Duodenal mucosa (tissue), 2 donors: ENCODE data around the gene FTCD.

Source experiments
- H3K27ac ChIP-seq: one replicate; pipeline ENCODE4 v1.7.0; 2013; ENCODE audit warnings: low read depth, low read length
- H3K27me3 ChIP-seq, 2 donors: one replicate each; pipeline ENCODE4 v1.7.0; 2013; ENCODE audit warnings: low read length in 2 of 2, control low read depth in 1 of 2; ENCODE audit not compliant: insufficient read depth in 2 of 2, control insufficient read depth in 1 of 2
- H3K36me3 ChIP-seq, 2 donors: one replicate each; pipeline ENCODE4 v1.7.0; 2013; ENCODE audit warnings: low read length in 2 of 2, control low read depth in 1 of 2; ENCODE audit not compliant: insufficient read depth in 2 of 2, control insufficient read depth in 1 of 2
- H3K4me1 ChIP-seq, 2 donors: one replicate each; pipeline ENCODE4 v1.7.0; 2013; ENCODE audit warnings: low read length in 2 of 2, control low read depth in 1 of 2; ENCODE audit not compliant: insufficient read depth in 2 of 2, control insufficient read depth in 1 of 2
- H3K4me3 ChIP-seq, 2 donors: one replicate each; pipeline ENCODE4 v1.7.0; 2013; ENCODE audit warnings: low read length in 2 of 2, low read depth in 1 of 2
- H3K9ac ChIP-seq, 2 donors: one replicate each; pipeline ENCODE4 v1.7.0; 2013; ENCODE audit warnings: low read length in 2 of 2, low read depth in 1 of 2
- H3K9me3 ChIP-seq, 2 donors: one replicate each; pipeline ENCODE4 v1.7.0; 2013; ENCODE audit warnings: low read length in 2 of 2, control low read depth in 1 of 2; ENCODE audit not compliant: control insufficient read depth in 1 of 2

The FTCD gene

GRCh38 chr21:46095083-46095719 lies 60.2 kb downstream of the FTCD start:
- Histone ChIP-seq H3K36me3 (no peaks in the 10 kb centered on the region), H3K4me3 (no peak overlapping the region), H3K4me1 (peaks cover 0 to 17% of the 10 kb centered on the region in 2 donors), H3K9ac (no peak overlapping the region), H3K27me3 (peaks cover 4 to 11% of the 10 kb centered on the region in 2 donors), H3K27ac (no peak overlapping the region), H3K9me3 (no peaks in the 10 kb centered on the region)

GRCh38 chr21:46094401-46095082 lies 60.8 kb downstream of the FTCD start:
- H3K9ac ChIP-seq, result no peak overlapping the region

DNA sequence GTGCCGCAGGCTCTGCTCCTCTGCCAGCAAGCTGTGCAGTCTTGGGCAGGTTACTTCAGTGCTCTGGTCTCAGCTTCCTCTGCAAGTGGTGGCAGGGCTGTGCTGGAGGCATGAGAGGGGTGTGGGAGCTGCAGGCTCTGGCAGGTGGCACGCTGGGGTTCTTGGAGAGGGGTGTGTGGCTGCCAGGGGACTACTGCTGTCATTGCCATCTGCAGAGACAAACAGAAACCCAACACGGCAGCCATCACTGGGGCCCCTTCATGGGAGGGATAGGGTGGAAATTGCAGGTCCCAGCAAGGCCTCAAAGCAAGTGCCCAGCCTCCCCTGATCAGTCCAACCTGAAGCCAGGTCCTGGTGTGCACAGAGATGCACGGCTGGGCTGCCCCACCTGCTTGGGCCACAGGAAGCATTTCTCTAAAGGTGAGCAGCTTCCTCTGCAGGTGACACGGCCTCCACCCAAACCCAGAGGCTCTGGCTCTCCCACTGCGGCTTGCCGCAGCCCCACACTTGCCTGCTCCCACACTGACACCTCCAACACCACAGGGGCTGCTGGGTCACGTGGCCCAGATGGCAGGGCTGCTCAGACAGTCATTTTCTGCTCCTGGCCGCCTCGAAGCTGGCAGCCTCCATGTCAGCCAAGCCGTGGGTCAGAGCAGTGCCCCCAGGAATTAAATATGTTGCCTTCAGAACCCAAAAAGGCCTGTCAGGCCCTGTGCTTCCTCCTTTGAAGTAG lies 61.5 kb downstream of the FTCD start:
- peak overlapping the region; percentile 10 for H3K27ac ChIP-seq
- no peak overlapping the region for H3K9ac ChIP-seq
- peaks cover 2 to 11% of the 10 kb centered on the region in 2 donors for H3K27me3 ChIP-seq

More at GRCh38 chr21:46094401-46095082, 60.8 kb downstream of the FTCD start:
- Histone ChIP-seq H3K4me1 (peaks cover 0 to 17% of the 10 kb centered on the region in 2 donors), H3K36me3 (no peaks in the 10 kb centered on the region), H3K27ac (no peak overlapping the region), H3K27me3 (peaks cover 4 to 11% of the 10 kb centered on the region in 2 donors), H3K9me3 (no peaks in the 10 kb centered on the region), H3K4me3 (no peak overlapping the region)

GRCh38 chr21:46092811-46093667 lies 62.3 kb downstream of the FTCD start:
- peaks cover 0 to 11% of the 10 kb centered on the region in 2 donors for H3K27me3 ChIP-seq
- no peak overlapping the region for H3K9ac ChIP-seq
- H3K4me1 ChIP-seq, result peaks cover 0 to 17% of the 10 kb centered on the region in 2 donors
- H3K36me3 ChIP-seq, result no peaks in the 10 kb centered on the region
- peaks cover 0 to 3% of the 10 kb centered on the region in 2 donors for H3K9me3 ChIP-seq
- peak overlapping the region; percentile 23 for H3K27ac ChIP-seq
- no peak overlapping the region for H3K4me3 ChIP-seq

More for the DNA sequence above, 61.5 kb downstream of the FTCD start:
- Histone ChIP-seq H3K4me1 (peaks cover 0 to 17% of the 10 kb centered on the region in 2 donors), H3K36me3 (no peaks in the 10 kb centered on the region), H3K9me3 (no peaks in the 10 kb centered on the region), H3K4me3 (no peak overlapping the region)

- peaks cover 0 to 17% of the 10 kb centered on the region in 2 donors for H3K4me1 ChIP-seq
- H3K27me3 ChIP-seq, result peaks cover 0 to 9% of the 10 kb centered on the region in 2 donors
- H3K9me3 ChIP-seq, result peaks cover 0 to 4% of the 10 kb centered on the region in 2 donors
- no peak overlapping the region for H3K4me3 ChIP-seq
- peak overlapping the region; percentile 84 for H3K27ac ChIP-seq
- H3K9ac ChIP-seq, result no peak overlapping the region
- no peaks in the 10 kb centered on the region for H3K36me3 ChIP-seq
Measured at GRCh38 chr21:46092026-46092764, 63.2 kb downstream of the FTCD start.

DNA sequence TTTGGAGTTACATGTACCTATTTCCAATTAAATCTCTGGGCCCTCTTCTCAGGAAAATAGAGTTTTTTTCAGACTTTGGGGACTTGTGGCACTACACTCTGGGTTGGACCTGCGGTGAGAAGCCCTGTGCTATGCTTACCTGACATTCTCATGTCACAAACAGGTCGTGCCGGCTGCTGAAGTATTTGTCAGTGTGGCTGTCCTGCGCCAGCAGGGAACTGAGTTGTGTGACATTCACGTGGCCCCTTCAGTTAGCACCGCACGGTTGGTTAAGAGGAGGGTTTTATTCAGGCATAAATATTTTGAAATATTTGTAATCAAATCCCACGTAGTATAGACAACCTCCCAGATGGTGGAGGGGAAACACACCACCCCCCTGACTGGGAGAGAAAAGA lies 63.8 kb downstream of the FTCD start:
- H3K9ac ChIP-seq, result no peak overlapping the region
- H3K27ac ChIP-seq, result peak overlapping the region; percentile 84
- H3K36me3 ChIP-seq, result no peaks in the 10 kb centered on the region
- peaks cover 0 to 12% of the 10 kb centered on the region in 2 donors for H3K4me1 ChIP-seq
- H3K27me3 ChIP-seq, result peaks cover 0 to 3% of the 10 kb centered on the region in 2 donors
- H3K4me3 ChIP-seq, result no peak overlapping the region
- peaks cover 0 to 4% of the 10 kb centered on the region in 2 donors for H3K9me3 ChIP-seq

- H3K4me1 ChIP-seq, result peaks cover 0 to 12% of the 10 kb centered on the region in 2 donors
- no peak overlapping the region for H3K9ac ChIP-seq
- H3K9me3 ChIP-seq, result peaks cover 0 to 4% of the 10 kb centered on the region in 2 donors
- no peaks in the 10 kb centered on the region for H3K36me3 ChIP-seq
- H3K4me3 ChIP-seq, result no peak overlapping the region
- H3K27ac ChIP-seq, result no peak overlapping the region
- H3K27me3 ChIP-seq, result no peaks in the 10 kb centered on the region
Measured at GRCh38 chr21:46091118-46091517, 64.3 kb downstream of the FTCD start.

- H3K9me3 ChIP-seq, result peaks cover 0 to 4% of the 10 kb centered on the region in 2 donors
- no peak overlapping the region for H3K4me3 ChIP-seq
- H3K36me3 ChIP-seq, result no peaks in the 10 kb centered on the region
- H3K27me3 ChIP-seq, result no peaks in the 10 kb centered on the region
- peaks cover 0 to 12% of the 10 kb centered on the region in 2 donors for H3K4me1 ChIP-seq
- H3K9ac ChIP-seq, result no peak overlapping the region
- H3K27ac ChIP-seq, result no peak overlapping the region
Measured at GRCh38 chr21:46089285-46089684, 66.1 kb downstream of the FTCD start.

DNA sequence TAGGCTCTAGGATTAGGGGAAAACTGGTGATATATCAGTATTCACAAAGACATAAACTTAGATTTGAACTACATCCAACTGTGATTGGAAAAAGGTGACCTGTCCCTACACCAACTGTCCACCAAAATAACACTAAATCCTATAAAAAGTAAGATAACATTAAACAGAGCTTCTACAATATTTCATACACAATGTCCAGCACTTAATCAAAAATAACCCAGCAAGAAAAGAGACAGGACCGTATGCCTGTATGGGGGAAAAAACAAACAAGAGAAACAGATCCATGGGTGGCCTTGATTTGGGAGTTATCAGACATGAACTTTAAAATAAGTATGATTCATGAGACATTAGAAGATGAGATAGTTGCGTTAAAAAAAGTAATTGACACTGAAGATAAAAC lies 67.2 kb downstream of the FTCD start:
- H3K27ac ChIP-seq, result no peak overlapping the region
- no peaks in the 10 kb centered on the region for H3K27me3 ChIP-seq
- peaks cover 0 to 4% of the 10 kb centered on the region in 2 donors for H3K9me3 ChIP-seq
- peaks cover 0 to 5% of the 10 kb centered on the region in 2 donors for H3K4me1 ChIP-seq
- H3K36me3 ChIP-seq, result no peaks in the 10 kb centered on the region
- no peak overlapping the region for H3K9ac ChIP-seq
- H3K4me3 ChIP-seq, result no peak overlapping the region
